Hippocampal formation (tissue), 2 donors: ENCODE data around the gene ST3GAL2.
"Not testable (repeated sequence)": the region's sequence is repeated elsewhere in the genome, so short reads cannot be mapped to it uniquely, and the experiment has no call there.

Source experiments
- DNase-seq, 2 donors: peaks; one replicate each; lab custom pipeline; 2025; lab: John Stamatoyannopoulos, UW

Gene ST3GAL2

GRCh38 chr16:70332728-70333127 lies 106.2 kb downstream of the ST3GAL2 start:
- DNase-seq: not testable (repeated sequence)

- no peak for DNase-seq
These were observed 107.1 kb downstream of the ST3GAL2 start for GRCh38 chr16:70331588-70332358.

GRCh38 chr16:70331091-70331490 lies 107.8 kb downstream of the ST3GAL2 start:
- DNase-seq: no peak
